GM12865 (cell line): ENCODE measurements around the gene CALU.

Source experiments
- DNase-seq: peaks from one replicate; pipeline ENCODE4 v3.0.0; 2010; ENCODE audit warnings: low read depth
- H3K4me3 ChIP-seq: 2 replicates; pipeline ENCODE4 v1.5.1; 2011; ENCODE audit warnings: mild to moderate bottlenecking, low read depth, low read length, control low read depth
- CTCF ChIP-seq: IDR thresholded peaks from 2 replicates; pipeline ENCODE4 v1.5.1; 2011; ENCODE audit warnings: low read length, control low read depth, low read depth, inconsistent platforms; ENCODE audit not compliant: insufficient read depth; ENCODE audit errors: missing control alignments

Gene CALU

GRCh38 chr7:128708824-128709223 is 30.3 kb upstream of the CALU start:
- H3K4me3 ChIP-seq, result no peak overlapping the region
- DNase-seq, result no peak
- TF ChIP-seq CTCF, result no peak

DNA sequence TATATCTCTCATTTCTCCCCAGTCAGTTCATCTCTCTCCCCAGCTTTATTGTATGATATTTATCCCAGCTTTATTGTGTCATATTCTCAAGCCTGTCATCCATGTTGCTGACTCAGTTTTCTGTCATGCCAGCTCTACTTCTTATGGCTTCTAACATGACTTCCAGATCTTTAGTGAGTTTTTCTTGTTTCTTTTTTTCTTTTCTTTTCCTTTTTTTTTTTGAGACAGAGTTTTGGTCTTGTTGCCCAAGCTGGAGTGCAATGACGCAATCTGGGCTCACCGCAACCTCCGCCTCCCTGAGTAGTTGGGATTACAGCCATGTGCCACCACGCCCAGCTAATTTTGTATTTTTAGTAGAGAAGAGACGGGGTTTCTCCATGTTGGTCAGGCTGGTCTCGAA is 28.7 kb upstream of the CALU start:
- no peak for TF ChIP-seq CTCF
- DNase-seq, result no peak

GRCh38 chr7:128713794-128714193 is 25.4 kb upstream of the CALU start:
- DNase-seq, result no peak
- no peak for TF ChIP-seq CTCF
- H3K4me3 ChIP-seq, result no peak overlapping the region

More for the DNA sequence above, 28.7 kb upstream of the CALU start:
- H3K4me3 ChIP-seq, result no peak overlapping the region

DNA sequence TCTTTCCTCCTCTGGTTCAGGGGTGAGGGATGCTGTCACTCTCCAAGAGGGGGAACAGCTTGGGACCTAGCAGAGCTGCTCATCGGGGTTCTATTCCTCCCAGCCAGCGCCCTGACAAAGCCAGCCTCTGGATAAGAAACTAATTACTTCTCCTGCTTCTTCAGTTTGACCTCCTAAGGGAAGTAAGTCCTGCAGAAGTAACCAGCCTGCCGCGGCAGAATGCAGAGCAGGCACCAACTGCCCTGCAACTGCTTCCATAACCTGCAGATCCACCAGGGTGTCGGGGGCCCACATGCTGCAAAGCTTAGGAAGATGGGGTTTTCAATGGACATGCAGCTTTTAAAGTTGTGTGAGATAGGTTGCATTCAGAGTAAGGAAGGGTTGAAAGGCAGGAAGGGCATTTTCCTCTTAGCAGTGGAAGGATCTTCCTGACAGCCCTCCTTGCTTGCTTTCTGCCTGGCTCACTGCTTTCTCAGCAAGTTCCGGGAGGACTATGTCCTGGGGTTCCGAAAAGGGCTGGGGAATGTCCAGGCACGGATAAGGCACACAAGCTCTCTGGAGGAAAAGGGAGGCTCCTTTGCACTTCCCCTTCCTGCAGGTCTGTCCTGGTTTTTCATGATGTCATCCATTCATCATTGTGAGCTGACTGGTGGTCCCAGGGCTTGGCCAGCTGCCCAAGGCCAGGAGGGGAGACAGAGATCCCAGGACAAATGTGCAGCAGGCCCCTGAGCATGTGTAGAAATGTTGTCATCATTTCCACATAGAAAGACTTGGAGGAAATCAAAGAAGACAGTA is 24.3 kb upstream of the CALU start:
- H3K4me3 ChIP-seq, result no peak overlapping the region
- TF ChIP-seq CTCF, result no peak
- DNase-seq, result no peak

DNA sequence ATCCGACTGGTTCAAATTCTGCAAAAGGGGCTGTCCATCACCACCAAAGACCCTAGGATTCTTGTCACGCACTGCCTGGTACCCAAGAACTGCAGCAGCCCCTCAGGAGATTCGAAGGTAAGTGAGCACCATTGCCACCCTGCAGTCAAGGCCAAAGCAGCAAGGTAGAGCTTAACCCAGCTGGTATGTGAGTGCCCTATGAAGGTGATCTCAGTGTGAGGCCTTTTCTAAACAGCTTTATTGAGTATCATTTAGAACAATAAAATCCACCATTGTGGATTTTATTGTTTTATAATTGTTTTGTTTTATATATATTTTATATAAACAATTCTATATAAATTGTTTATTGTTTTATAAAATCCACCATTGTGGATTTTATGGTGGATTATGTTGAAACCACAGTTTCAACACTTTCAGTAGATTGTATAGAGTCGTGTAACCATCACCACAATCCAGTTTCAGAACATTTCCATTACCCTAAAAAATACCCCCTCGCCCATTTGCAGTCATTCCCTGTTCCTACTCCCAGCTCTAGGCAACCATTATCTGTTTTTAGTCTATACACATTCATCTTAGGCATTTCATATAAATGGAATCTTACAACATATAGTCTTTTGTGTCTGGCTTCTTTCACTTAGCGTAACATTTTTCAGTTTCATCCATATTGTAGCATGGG is 20.1 kb upstream of the CALU start:
- no peak for DNase-seq
- TF ChIP-seq CTCF, result no peak

GRCh38 chr7:128721376-128721775 is 17.8 kb upstream of the CALU start:
- TF ChIP-seq CTCF, result no peak
- H3K4me3 ChIP-seq, result no peak overlapping the region
- no peak for DNase-seq

More for the DNA sequence above, 20.1 kb upstream of the CALU start:
- H3K4me3 ChIP-seq, result no peak overlapping the region
